ENCODE data around the gene BORCS5. TPM values are rescaled to one million over a fixed set of nuclear protein-coding genes. Genes with fewer than 3 reads are reported as not detected.
"Not testable (repeated sequence)": the region's sequence is repeated elsewhere in the genome, so short reads cannot be mapped to it uniquely, and the experiment has no call there.

Gene BORCS5
- polyA plus RNA-seq, 3 donors, result 5.9 to 11.4 (median 7.9) TPM

DNA sequence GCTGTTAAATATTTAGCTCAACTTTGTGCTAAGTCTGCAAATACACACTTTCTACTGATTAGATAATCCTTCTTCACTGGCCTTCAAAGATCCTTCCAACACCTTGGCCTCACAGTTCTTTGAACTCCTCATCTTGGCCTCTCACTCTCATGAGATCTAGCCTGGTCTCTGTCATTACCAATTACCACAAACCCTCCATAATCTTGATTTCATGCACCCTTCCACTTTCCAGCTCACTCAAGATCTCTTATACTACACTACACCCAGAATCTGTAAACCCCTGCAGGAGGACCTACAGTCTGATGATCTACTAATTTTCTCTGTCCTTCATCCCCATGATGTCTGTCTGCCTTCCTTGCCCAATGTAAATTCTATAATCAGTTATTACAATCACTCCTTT, 134.7 kb downstream of the BORCS5 start:
- H3K27ac ChIP-seq (ENCODE audit: low read depth, low read length), result no peak overlapping the region

DNA sequence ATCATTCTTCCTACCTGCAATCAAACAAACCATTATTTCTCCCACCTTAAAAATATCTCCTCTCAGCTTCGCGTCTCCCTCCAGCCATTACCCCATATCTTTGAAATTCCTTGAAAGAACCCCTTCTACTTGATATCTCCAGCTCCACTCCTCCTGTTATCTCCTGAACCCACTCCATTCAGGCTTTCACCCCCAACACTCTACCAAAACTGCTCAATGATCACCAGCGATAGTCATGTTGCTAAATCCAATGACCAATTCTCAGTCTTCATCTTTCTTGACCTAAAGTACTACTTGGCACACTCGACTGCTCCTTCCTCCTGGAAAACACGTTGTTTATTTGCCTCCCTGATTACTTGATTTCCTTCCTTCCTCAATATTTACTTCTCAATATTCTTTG, 135.7 kb downstream of the BORCS5 start:
- 69 to 83% (median 70%) methylated on average over 5 of the region's 5 CpGs for WGBS, 3 donors
- no peak overlapping the region for H3K27ac ChIP-seq (ENCODE audit: low read depth, low read length)

DNA sequence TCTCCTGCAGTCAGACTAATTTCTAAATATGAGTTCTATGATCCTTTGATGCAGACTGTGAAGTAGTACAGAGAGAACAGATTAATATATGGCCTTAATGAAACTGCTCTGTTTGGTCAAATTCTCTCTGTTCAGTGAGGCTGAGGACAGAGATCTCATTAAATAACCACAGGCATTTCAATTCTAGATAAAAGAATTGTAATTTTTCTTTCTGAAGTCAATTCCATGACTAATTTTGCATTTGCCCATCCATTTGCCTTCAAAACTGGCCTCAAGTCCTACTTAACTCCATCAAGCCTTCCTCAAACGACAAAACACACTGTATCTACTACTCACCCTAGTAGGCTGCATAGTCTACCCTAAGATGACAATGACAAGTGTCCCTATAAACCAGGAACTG, 138.7 kb downstream of the BORCS5 start:
- no peak overlapping the region for H3K27ac ChIP-seq (ENCODE audit: low read depth, low read length)
- WGBS, 3 donors, result 84 to 97% (median 94%) methylated on average over 1 of the region's 1 CpG

DNA sequence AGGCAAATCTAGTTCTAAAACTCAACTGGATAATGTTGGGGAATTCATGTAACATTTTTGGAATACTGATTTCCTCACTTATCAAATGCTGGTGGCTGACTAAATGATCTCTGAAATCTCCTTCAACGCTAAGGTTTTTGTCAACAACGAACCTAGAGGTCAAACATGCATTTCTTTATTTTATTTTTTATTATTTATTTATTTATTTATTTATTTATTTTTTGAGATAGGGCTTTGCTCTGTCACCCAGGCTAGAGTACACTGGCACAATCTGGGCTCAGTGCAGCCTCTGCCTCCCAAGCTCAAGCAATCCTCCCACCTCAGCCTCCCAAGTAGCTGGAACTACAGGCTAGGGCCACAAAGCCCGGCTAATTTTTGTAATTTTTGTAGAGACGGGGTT, 141.3 kb downstream of the BORCS5 start:
- 87 to 98% (median 97%) methylated on average over 4 of the region's 4 CpGs for WGBS, 3 donors

DNA sequence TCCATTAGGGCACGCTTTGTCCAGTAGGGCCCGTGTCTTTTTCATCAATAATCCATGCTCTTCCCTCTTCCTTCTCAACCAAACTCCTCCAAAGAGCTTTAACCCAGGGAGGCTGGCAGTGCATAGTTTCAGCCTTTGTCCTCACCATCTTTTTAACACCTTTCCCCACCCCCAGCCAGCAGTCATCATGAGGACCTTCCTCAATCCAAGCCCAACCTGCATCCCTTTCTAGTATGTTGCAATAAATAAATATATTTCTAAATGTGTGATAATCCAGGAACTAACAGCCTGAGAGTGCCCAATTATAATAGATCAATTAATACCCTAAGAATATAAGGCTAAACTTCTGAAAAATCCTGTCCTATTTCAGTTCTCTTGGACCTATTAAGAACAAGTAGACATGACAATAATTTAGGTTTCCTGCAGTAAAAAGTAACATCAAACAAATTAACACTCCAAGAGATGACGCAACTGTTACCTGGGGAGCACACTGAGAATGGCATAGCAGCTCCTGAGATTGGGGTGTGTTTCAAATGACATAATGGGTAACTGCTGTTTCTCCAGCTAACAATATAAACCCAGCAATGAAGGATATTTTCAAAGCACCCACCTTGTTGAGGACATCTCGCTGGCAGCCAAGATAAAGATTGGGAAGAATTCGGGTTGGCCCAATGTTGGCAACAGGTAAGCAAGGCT, 143.2 kb downstream of the BORCS5 start:
- WGBS, 3 donors, result 95% methylated on average over 5 of the region's 5 CpGs
- no peak overlapping the region for H3K27ac ChIP-seq (ENCODE audit: low read depth, low read length)

More for the DNA sequence above, 141.3 kb downstream of the BORCS5 start:
- H3K27ac ChIP-seq (ENCODE audit: low read depth, low read length), result no peak overlapping the region

- 47 to 84% (median 75%) methylated on average over 3 of the region's 3 CpGs for WGBS, 3 donors
These were observed 144.2 kb downstream of the BORCS5 start for GRCh38 chr12:12501121-12501520.

GRCh38 chr12:12502130-12502814, 145.4 kb downstream of the BORCS5 start:
- H3K27ac ChIP-seq (ENCODE audit: low read depth, low read length), result not testable (repeated sequence)

More at GRCh38 chr12:12501121-12501520, 144.2 kb downstream of the BORCS5 start:
- H3K27ac ChIP-seq (ENCODE audit: low read depth, low read length), result no peak overlapping the region

DNA sequence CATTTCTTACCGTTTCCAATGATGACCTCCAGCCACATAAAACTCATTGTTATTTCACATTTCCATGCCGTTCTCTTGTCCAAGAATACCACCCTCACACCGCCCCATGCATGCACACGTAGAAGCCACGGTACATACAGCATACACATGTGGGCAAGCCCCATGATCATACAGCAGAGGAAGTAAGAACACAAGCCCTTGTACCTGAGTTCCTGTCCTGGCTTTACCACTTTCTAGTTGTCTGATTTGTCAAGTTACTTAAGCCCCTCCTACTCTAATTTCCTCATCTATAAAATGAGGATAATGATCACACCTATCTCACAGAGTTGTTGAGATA, 145.9 kb downstream of the BORCS5 start:
- no peak overlapping the region for H3K27ac ChIP-seq (ENCODE audit: low read depth, low read length)
- WGBS, 3 donors, result 95 to 97% (median 96%) methylated on average over 5 of the region's 5 CpGs

More at GRCh38 chr12:12502130-12502814, 145.4 kb downstream of the BORCS5 start:
- WGBS, 3 donors, result 92 to 99% (median 95%) methylated on average over 6 to 7 of the region's 7 CpGs

DNA sequence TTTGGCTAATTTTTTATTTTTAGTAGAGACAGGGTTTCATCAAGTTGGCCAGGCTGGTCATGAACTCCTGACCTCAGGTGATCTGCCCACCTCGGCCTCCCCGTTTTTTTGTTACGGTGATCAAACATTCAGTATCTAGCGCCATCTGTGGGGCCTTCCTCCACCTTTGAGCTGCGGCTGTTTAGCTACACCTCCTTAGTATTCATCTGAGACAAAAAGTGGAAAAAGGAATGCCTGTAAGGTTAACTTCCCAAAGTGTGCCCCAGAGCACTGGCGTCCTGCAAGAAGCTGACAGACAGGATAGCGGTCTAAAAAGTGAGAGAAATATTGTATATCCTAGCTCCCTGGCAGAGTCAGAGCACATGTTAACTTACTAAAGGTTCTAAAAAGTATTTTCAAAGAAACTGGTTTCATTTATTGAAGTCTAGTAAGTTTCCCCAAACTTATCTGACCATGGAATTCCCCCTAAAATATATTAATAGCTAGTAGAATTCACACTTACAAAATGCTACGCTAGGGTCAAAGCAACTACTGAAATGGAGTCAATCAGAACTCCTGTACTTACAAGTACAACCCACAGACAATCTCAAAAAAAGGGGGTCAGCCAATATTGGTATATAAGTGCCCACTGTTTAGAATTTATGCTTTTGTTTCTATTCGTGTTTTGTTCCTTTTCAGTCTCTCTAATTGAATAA, 146.7 kb downstream of the BORCS5 start:
- 84 to 91% (median 90%) methylated on average over 9 of the region's 9 CpGs for WGBS, 3 donors
- H3K27ac ChIP-seq (ENCODE audit: low read depth, low read length), result no peak overlapping the region

DNA sequence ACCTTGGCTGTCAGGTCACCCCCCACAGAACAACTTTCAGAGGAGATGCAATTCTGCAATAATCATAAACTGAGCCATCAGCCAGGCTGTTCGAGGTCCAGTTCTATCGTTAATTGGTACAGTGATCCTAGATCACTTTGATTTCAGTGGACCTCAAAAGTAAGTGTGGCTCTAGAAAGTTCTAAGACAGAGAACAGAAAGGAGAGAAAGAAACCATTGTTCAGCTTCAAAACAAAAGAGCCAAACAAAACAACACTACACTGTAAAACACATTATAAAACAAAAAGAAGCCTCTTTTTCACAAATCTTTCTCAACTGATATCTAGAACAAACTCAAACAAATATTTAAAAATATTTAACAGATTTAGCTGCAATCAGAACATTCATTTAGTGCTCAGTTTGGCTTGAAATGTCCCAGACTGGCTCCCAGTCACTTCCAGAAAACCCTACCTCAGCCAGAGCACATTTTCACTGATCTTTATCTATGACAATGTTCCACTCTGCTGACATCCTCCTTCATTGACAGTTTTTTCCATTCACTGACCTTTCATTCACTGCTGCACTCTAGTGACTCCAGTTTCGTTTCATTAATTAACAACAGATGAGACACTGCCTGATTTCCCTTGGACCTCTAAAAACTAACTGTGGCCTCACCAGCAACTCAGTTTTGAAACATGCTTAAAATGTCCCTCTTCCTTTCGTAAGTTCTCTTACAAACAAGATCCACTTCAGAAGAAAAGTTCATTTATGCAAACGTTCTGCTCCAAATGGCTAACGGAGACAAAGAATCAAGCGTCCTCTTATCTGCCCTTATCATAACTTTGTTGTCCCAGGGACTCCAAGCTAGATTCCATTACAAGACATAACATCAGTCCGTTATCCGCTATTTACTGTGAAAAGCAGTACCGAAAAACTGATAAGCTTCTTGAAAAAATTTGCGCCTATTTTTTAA, 148.9 kb downstream of the BORCS5 start:
- 36 to 49% (median 42%) methylated on average over 11 of the region's 11 CpGs for whole genome bisulfite sequencing, 3 donors
- H3K27ac ChIP-seq (ENCODE audit: low read depth, low read length), result peak overlapping the region; percentile 2

DNA sequence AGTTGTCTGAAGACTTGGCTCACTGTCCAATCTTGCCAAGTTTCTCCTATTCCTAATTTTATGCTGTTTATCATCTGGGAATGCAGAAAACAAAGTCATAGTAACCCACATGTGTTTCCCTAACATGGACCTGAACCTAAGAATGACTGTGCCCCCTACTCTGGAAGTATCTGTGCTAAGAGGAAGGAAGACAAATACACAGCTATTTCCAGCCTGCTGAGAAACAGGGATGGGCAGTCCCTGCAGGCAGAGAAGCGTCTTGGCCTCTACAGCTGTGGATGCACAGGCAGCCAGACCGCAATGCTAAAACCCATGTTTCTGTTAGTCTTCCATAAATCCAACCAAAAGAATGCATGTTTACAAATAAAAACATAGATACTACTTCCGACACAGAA, 149.6 kb downstream of the BORCS5 start:
- 45 to 77% (median 50%) methylated on average over 3 of the region's 3 CpGs for WGBS, 3 donors

GRCh38 chr12:12507121-12507520, 150.2 kb downstream of the BORCS5 start:
- H3K27ac ChIP-seq (ENCODE audit: low read depth, low read length), result no peak overlapping the region
- WGBS, 3 donors, result 68 to 83% (median 77%) methylated on average over 1 of the region's 1 CpG

More for the DNA sequence above, 149.6 kb downstream of the BORCS5 start:
- no peak overlapping the region for H3K27ac ChIP-seq (ENCODE audit: low read depth, low read length)

DNA sequence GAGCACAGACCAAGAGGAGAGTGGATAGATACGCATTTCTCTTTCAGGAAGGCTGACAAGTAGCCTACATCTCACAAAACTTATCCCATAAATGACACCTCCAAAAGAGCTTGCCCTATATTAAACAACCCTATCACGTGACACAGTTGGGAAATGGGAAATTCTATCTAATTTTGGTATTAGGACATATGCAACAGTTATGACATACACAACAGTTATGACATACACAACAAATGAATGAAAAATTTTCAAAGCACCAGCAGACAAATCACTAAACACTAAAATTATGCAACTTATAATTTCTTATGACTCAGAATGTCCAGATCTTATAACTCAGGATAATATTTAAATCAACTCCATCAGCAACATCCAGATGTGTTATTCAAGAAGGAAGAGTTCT, 151.7 kb downstream of the BORCS5 start:
- H3K27ac ChIP-seq (ENCODE audit: low read depth, low read length), result no peak overlapping the region

GRCh38 chr12:12510141-12510540, 153.3 kb downstream of the BORCS5 start:
- 92 to 96% (median 94%) methylated on average over 2 of the region's 2 CpGs for WGBS, 3 donors
- H3K27ac ChIP-seq (ENCODE audit: low read depth, low read length), result no peak overlapping the region

More for the DNA sequence above, 151.7 kb downstream of the BORCS5 start:
- WGBS, 3 donors, result 69 to 92% (median 71%) methylated on average over 2 of the region's 2 CpGs

GRCh38 chr12:12510551-12510950, 153.7 kb downstream of the BORCS5 start:
- 99 to 100% (median 99%) methylated on average over 2 of the region's 2 CpGs for WGBS, 3 donors
- no peak overlapping the region for H3K27ac ChIP-seq (ENCODE audit: low read depth, low read length)

GRCh38 chr12:12511021-12511783, 154.3 kb downstream of the BORCS5 start:
- 65 to 82% (median 66%) methylated on average over 3 of the region's 3 CpGs for WGBS, 3 donors
- no peak overlapping the region for H3K27ac ChIP-seq (ENCODE audit: low read depth, low read length)

- H3K27ac ChIP-seq (ENCODE audit: low read depth, low read length), result no peak overlapping the region
- 69 to 91% (median 83%) methylated on average over 5 of the region's 5 CpGs for WGBS, 3 donors
These were observed 155.2 kb downstream of the BORCS5 start for GRCh38 chr12:12511895-12512711.

Data from adipose tissue (tissue), 3 donors.